PC-9 (cell line): ENCODE results near the gene CHRNA4. TPM values are rescaled to one million over a fixed set of nuclear protein-coding genes. Genes with fewer than 3 reads are reported as not detected.
A peak's percentile ranks its signal among the peaks of the same experiment; 100 is the strongest.

Source experiments
- BruUV-seq: library from RNA; stranded (reverse); fragments of 400-500 nt; replicated peaks from 2 replicates; lab custom pipeline; 2021; lab: Mats Ljungman, UMichigan
- CTCF ChIA-PET: fragments of 300-600 bp; sonication (Branson Sonifier 250); formaldehyde crosslinking; loops from one replicate; lab custom pipeline; 2022; ENCODE audit warnings: antibody characterized with exemption; lab: Charles Lee
- POLR2A ChIA-PET: fragments of 300-600 bp; sonication (Branson Sonifier 250); formaldehyde crosslinking; loops from one replicate; lab custom pipeline; 2022; ENCODE audit warnings: antibody characterized with exemption; ENCODE audit not compliant: unreplicated experiment; lab: Charles Lee
- DNase-seq, 2 experiments: peaks; one replicate each; pipeline versions ENCODE4 v3.0.0 to v3.0.0-alpha.2; 2015 to 2022; ENCODE audit warnings: mixed read lengths in 1 of 2
- H2AFZ ChIP-seq: fragments of 200-600 bp; sonication (generic); 2 replicates; pipeline ENCODE4 v1.8.1; 2017; ENCODE audit warnings: antibody characterized with exemption
- H3F3A ChIP-seq: fragments of 200-600 bp; sonication (generic); 2 replicates; pipeline ENCODE4 v1.8.1; 2017; ENCODE audit warnings: antibody characterized with exemption, mild to moderate bottlenecking, low read depth; ENCODE audit not compliant: insufficient read depth
- H3K27ac ChIP-seq: fragments of 200-600 bp; sonication (generic); 2 replicates; pipeline ENCODE4 v1.6.1; 2016; ENCODE audit warnings: mixed run types
- H3K27me3 ChIP-seq: fragments of 200-600 bp; sonication (generic); 2 replicates; pipeline ENCODE4 v1.6.1; 2016; ENCODE audit warnings: low read depth, mixed run types; ENCODE audit not compliant: insufficient read depth
- H3K36me3 ChIP-seq: fragments of 200-600 bp; sonication (generic); 2 replicates; pipeline ENCODE4 v1.6.1; 2016; ENCODE audit warnings: low read depth, mixed run types
- H3K4me1 ChIP-seq: fragments of 200-600 bp; sonication (generic); replicated peaks from 2 replicates; pipeline ENCODE4 v1.6.1; 2016; ENCODE audit warnings: mixed run types; ENCODE audit not compliant: insufficient read depth
- H3K4me2 ChIP-seq: fragments of 200-600 bp; sonication (generic); 2 replicates; pipeline ENCODE4 v1.6.1; 2017; ENCODE audit warnings: mixed run types
- H3K4me3 ChIP-seq: fragments of 200-600 bp; sonication (generic); 2 replicates; pipeline ENCODE4 v1.6.1; 2016; ENCODE audit warnings: mixed run types
- H3K79me2 ChIP-seq: fragments of 200-600 bp; sonication (generic); 2 replicates; pipeline ENCODE4 v1.6.1; 2017; ENCODE audit warnings: low read depth, mixed run types
- H3K9me2 ChIP-seq: fragments of 200-600 bp; sonication (generic); 2 replicates; pipeline ENCODE4 v1.8.1; 2017; ENCODE audit warnings: mild to moderate bottlenecking; ENCODE audit not compliant: insufficient read depth
- H3K9me3 ChIP-seq: fragments of 200-600 bp; sonication (generic); 2 replicates; pipeline ENCODE4 v1.8.1; 2016; ENCODE audit warnings: low read depth; ENCODE audit not compliant: insufficient read depth
- H4K20me1 ChIP-seq: fragments of 200-600 bp; sonication (generic); 2 replicates; pipeline ENCODE4 v1.8.1; 2017; ENCODE audit not compliant: insufficient read depth
- EZH2 ChIP-seq: fragments of 200-600 bp; sonication (generic); IDR thresholded peaks from 2 replicates; pipeline ENCODE4 v1.8.0; 2017; ENCODE audit warnings: antibody characterized with exemption, low read depth
- intact Hi-C: fragments of 100-400 bp; cut with micrococcal nuclease; formaldehyde crosslinking; loops from one replicate; pipeline ENCODE4 v1.10.0; 2022; ENCODE audit not compliant: unreplicated experiment
- total RNA-seq: library from RNA; stranded (reverse); gene quantifications from 2 replicates; pipeline ENCODE4 v1.2.3, GENCODE V29; 2021
- TF ChIP-seq, protein P1 (sequence below): fragments of 200-600 bp; sonication (generic); conservative IDR thresholded peaks from 2 replicates; pipeline ENCODE4 v1.6.1; 2017; ENCODE audit warnings: mixed run types, antibody characterized with exemption, mild to moderate bottlenecking, moderate library complexity

The CHRNA4 gene
- total RNA-seq, 1 experiment from 2014 or later, result not detected

- no peak for DNase-seq
- no peak overlapping the region for H3K4me3 ChIP-seq
- TF ChIP-seq, protein P1, sequence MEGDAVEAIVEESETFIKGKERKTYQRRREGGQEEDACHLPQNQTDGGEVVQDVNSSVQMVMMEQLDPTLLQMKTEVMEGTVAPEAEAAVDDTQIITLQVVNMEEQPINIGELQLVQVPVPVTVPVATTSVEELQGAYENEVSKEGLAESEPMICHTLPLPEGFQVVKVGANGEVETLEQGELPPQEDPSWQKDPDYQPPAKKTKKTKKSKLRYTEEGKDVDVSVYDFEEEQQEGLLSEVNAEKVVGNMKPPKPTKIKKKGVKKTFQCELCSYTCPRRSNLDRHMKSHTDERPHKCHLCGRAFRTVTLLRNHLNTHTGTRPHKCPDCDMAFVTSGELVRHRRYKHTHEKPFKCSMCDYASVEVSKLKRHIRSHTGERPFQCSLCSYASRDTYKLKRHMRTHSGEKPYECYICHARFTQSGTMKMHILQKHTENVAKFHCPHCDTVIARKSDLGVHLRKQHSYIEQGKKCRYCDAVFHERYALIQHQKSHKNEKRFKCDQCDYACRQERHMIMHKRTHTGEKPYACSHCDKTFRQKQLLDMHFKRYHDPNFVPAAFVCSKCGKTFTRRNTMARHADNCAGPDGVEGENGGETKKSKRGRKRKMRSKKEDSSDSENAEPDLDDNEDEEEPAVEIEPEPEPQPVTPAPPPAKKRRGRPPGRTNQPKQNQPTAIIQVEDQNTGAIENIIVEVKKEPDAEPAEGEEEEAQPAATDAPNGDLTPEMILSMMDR, result no peak
- no peak for TF ChIP-seq EZH2
- no peaks in the 10 kb centered on the region for H3K9me2 ChIP-seq
- ChIA-PET CTCF (no interaction called here), POLR2A (no interaction called here)
- 0 out of 2 replicates have a peak, but pooled peaks cover 3% of the 10 kb centered on the region for H4K20me1 ChIP-seq
- no peaks in the 10 kb centered on the region for H3K79me2 ChIP-seq
- intact Hi-C loops, result no loop called here
- no peaks in the 10 kb centered on the region for H3K9me3 ChIP-seq
- no peaks in the 10 kb centered on the region for H3K4me1 ChIP-seq
- no peaks in the 10 kb centered on the region for H3F3A ChIP-seq
- no TSS peak for BruUV-seq
- H3K27ac ChIP-seq, result no peak overlapping the region
- H2AFZ ChIP-seq, result no peak overlapping the region
- no peaks in the 10 kb centered on the region for H3K36me3 ChIP-seq
- H3K27me3 ChIP-seq, result peaks cover 100% of the 10 kb centered on the region
- H3K4me2 ChIP-seq, result no peak overlapping the region
Measured at GRCh38 chr20:63396300-63396699, 35.2 kb upstream of the CHRNA4 start.

DNA sequence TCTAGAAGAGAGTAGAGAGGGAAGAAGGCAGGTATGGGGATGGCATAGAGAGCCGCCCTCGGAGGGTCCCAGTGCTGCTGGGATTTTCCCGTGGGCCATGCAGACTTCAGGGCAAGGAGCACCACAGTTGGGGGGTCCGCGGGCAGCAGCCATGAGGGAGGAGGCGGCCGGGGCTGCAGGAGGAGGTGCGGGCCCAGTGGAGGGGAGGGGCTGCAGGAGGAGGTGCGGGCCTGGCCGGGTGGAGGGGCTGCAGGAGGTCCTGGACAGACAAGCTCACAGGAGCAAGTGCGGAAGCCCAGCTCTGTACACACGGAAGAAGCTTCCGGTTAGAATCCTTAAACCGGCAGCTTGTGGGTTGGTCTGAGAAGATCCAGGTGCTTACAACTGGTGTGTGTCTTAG, 34.6 kb upstream of the CHRNA4 start:
- POLR2A ChIA-PET, result no interaction called here
- no peaks in the 10 kb centered on the region for H3K9me2 ChIP-seq
- no peaks in the 10 kb centered on the region for H3F3A ChIP-seq
- H3K27me3 ChIP-seq, result peaks cover 100% of the 10 kb centered on the region
- no peak overlapping the region for H3K4me2 ChIP-seq
- TF ChIP-seq, protein P1, result no peak
- TF ChIP-seq EZH2, result no peak
- no peaks in the 10 kb centered on the region for H3K79me2 ChIP-seq
- CTCF ChIA-PET, result no interaction called here
- DNase-seq, result no peak
- no peak overlapping the region for H3K4me3 ChIP-seq
- BruUV-seq, result no TSS peak
- no peaks in the 10 kb centered on the region for H3K4me1 ChIP-seq
- intact Hi-C loops, result no loop called here
- 0 out of 2 replicates have a peak, but pooled peaks cover 3% of the 10 kb centered on the region for H4K20me1 ChIP-seq
- no peak overlapping the region for H3K27ac ChIP-seq
- no peaks in the 10 kb centered on the region for H3K36me3 ChIP-seq
- no peak overlapping the region for H2AFZ ChIP-seq
- H3K9me3 ChIP-seq, result no peaks in the 10 kb centered on the region

DNA sequence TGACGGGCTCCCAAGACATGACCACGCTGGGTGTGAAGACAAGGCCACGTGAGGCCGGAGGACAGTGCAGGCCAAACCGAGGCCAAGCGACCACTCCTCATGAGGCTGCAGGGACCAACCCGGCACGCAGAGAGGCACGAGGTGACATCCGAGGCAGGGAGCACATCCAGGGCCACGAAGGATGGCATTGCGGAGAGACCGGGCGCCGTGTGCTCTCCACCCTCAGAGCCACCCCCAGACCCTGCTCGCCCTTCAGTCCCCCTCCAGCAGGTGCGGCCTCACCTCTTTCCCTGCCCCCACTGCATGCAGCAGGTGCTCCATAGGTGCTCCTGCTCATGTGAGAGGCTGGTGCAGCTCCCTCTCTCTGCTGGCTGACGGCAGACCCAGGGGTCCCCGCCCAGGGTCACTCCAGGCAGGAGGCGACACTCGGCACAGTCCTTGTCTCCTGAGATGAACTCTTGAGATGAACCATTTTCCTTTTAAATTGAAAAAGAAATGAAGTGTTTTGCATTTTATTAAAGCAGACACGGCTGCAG, 33.8 kb upstream of the CHRNA4 start:
- H2AFZ ChIP-seq, result no peak overlapping the region
- H3K27me3 ChIP-seq, result peaks cover 98% of the 10 kb centered on the region
- H4K20me1 ChIP-seq, result 0 out of 2 replicates have a peak, but pooled peaks cover 3% of the 10 kb centered on the region
- H3K79me2 ChIP-seq, result no peaks in the 10 kb centered on the region
- H3K27ac ChIP-seq, result no peak overlapping the region
- H3K36me3 ChIP-seq, result no peaks in the 10 kb centered on the region
- no peak overlapping the region for H3K4me3 ChIP-seq
- POLR2A ChIA-PET, result no interaction called here
- TF ChIP-seq, protein P1, result no peak
- TF ChIP-seq EZH2, result 0 out of 2 replicates have a peak, but pooled peaks have one; percentile 87
- H3K9me2 ChIP-seq, result no peaks in the 10 kb centered on the region
- H3K9me3 ChIP-seq, result no peaks in the 10 kb centered on the region
- no TSS peak for BruUV-seq
- intact Hi-C loops, result no loop called here
- H3K4me2 ChIP-seq, result no peak overlapping the region
- CTCF ChIA-PET, result no interaction called here
- DNase-seq, result no peak
- H3F3A ChIP-seq, result no peaks in the 10 kb centered on the region
- H3K4me1 ChIP-seq, result no peaks in the 10 kb centered on the region
